GM21367 (cell line): ENCODE data around the gene PITPNB.

Source experiments
- ATAC-seq: cut with Tn5 transposase; IDR thresholded peaks from one replicate; pipeline ENCODE4 v1.9.1; 2021; ENCODE audit not compliant: unreplicated experiment

PITPNB gene

GRCh38 chr22:27834364-27835185 is 84.5 kb downstream of the PITPNB start:
- ATAC-seq = no peak

GRCh38 chr22:27833803-27834202 is 85.3 kb downstream of the PITPNB start:
- no peak for ATAC-seq

GRCh38 chr22:27832606-27833005 is 86.5 kb downstream of the PITPNB start:
- ATAC-seq = no peak

DNA sequence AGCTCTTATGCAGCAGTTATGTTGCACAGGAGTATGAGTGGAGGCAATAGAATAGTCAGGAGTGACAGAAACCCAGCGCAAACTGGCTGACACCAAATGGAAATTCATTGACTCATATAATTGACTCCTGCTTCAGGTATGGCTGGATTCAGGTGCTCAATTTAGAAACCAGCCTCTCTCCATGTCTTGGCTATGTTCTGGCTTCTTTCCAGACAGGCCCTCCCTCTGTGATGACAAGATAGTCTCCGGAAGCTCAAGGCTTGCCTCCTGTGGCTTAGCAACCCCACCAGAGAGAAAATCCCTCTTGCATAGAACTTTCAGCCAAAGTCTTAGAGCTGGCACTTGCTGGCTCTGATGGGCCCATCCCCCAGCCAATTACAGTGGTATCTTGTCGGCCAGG is 89.4 kb downstream of the PITPNB start:
- no peak for ATAC-seq

GRCh38 chr22:27827604-27828587 is 91.2 kb downstream of the PITPNB start:
- no peak for ATAC-seq

GRCh38 chr22:27825174-27825573 is 93.9 kb downstream of the PITPNB start:
- no peak for ATAC-seq

DNA sequence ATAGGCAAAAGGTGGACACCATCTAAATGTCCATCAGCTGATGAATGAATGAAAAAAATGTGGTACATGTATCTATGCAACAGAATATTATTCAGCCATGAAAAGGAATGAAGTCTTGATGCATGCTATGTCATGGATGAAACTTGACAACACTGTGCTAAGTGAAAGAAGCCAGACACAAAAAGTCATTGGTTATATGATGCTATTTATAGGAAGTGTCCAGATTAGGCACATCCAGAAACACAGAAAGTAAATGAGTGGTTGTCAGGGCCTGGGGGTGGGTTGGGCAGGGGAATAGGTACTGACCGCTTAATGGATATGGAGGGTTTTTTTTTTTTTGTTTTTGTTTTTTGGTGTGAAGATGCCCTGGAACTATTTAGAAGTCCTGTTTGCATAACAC is 95.8 kb downstream of the PITPNB start:
- no peak for ATAC-seq

DNA sequence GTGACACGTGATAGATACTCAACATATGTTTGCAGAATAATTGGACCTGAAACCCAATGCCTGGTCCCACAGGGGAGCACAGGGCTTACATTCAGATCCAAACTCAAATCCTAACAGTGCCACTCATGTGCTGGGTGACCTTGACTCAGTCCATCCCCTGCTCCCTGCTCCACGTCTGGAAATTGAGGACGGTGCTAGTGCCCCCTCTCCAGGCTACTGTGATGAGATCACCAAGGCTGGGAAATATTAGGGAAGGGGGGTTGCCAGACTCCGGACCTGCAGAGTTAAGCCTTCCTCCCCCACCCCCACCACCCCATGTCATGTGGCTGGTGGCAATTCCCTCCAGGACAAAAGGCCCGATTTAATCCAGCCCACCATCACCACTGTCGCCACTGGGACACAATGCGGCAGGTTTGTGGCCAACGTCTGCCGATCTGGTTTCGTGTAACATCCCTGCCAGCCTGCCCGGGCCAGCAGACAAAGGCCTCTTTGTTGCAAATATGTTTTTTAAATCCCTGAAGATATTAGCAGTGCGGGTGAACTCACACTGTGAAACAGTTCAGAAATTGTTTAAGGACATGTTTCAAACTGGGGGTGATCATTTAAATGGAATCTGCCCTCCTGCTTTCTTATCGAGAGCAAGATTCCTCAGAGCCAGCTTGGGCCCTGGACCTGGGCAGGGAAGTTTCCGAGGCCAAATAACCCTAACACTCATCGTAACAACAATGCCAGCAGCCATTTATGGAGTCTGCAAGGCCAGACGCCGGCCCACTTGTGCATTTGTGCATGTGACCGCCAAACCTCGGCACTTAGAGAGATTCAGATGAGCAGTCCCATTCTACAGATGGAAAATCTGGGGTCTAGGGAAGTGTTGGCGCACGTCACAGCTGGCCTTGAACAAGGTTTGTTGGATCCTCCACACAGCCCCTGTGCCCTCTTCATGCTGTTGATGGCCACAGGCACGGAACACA is 97.9 kb downstream of the PITPNB start:
- no peak for ATAC-seq

DNA sequence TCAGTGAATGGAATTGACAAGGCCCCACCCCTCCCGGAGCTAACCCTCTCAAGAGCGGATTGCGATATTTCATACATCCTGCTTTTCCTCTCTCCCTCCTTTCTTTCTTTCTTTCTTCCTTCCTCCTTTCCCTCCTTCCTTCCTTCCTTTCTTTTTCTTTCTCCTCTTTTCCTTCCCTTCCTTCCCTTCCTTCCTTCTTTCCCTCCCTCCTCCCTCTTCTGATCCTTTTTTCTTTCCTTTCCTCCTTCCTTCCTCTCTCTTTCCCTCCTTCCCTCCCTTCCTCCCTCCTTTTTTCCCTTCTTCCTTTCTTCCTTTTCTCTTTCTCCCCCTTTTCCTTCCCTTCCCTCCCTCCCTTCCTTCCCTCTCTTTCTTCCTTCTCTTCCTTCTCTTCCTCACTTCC is 102.5 kb downstream of the PITPNB start:
- no peak for ATAC-seq

GRCh38 chr22:27815826-27816530 is 103.1 kb downstream of the PITPNB start:
- ATAC-seq = no peak

GRCh38 chr22:27814993-27815392 is 104.1 kb downstream of the PITPNB start:
- ATAC-seq = no peak

DNA sequence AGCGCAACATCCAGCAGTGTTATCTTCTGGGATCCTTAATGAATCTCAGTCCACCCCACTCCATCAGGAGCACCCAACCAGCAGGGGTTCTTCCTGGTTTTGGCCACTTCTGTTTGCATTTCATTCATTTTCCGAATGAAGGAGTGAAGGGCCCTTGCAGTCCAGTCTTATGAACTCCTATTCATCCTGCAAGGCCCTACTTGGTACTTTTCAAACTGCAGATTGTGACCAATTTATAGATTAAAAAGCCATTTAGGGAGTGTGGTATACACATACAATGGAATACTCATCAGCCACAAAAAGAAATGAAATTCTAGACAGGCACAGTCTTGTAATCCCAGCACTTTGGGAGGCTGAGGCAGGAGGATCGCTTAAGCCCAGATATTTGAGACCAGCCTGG is 107.3 kb downstream of the PITPNB start:
- ATAC-seq = no peak

DNA sequence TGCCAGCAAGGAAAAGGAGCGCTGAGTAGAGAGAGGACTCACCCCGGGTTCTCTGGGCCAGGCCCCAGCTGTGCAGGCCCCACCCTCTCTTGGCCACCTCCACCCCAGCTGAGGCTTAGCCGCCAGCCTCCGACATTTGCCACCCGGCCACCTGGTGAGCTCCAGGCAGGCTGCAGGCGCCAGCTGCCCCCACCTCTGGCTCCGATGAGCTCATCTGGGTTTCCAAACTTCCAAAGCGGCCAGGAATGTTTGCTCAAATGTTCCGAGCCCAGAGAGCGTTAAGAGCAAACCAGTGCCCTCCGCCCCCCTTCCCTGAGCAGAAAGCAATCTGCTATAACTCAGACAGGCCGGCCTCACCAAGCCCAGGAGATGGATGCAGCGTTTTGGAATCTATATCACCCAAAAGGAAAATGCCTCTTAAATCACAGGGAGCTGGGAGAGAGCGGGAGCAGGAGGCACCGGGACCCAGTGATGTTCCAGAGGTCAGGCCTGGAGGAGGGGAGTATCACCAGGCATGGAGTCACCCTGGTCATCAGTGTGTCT is 108.4 kb downstream of the PITPNB start:
- no peak for ATAC-seq

DNA sequence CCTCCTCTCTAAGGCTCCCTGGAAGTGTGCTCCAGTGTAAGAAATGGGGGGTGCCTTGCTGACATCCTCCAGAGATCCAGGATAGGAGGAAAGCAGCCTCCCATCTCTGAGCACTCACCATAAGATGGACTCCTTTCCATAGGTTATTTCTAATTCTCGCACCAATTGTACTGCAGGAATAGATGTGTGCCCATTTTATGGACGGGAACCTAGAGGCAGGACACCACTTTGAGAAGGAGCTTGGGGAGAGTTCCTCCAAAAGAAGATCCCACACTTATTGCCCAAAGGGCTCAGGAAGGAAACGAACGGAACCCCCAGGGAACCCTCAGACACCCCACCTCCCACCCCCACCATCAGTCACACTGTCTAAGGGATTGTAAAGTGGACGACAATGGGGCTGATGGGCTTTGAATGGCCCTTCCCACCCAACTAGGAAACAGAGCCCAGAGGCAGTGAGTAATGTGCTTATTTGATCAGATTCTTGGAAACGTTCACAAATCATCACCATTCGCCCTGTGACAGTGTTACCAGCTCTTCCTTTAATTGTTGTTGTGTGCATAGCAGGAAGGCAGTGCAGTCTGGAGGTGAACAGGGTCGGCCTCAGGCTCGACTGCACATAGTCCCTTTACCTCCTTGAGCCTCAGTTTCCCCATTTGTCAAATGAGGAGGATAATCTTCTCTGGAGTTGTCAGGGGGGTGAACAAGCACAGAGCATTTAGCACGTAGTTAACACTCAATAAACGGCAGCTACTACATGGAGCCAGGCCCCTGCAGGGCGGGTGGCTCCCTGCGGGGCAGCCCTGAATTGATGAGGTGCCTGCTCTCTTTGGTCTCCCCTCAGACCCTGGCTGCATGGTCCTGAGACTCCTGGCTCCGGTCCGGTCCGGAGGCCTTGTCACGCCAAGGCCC is 109.1 kb downstream of the PITPNB start:
- ATAC-seq = no peak

DNA sequence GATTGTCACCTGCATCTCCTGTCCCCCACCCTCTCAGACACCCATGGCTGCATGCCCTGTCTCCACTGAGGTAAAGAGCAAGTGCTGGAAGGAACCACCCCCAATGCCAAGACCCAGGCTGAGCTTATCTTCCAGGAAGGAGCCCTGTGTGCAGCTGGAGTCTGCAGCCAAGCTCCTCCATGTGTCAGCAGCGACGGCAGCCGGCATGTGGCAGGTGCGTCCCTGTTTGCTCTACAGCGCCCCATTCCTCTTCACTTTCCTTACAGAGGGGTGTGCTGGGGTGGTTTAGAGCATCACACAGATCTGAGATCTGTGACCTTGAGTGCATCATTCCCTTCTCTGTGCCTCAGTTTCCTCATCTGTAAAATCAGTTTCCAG is 109.8 kb downstream of the PITPNB start:
- ATAC-seq = no peak

DNA sequence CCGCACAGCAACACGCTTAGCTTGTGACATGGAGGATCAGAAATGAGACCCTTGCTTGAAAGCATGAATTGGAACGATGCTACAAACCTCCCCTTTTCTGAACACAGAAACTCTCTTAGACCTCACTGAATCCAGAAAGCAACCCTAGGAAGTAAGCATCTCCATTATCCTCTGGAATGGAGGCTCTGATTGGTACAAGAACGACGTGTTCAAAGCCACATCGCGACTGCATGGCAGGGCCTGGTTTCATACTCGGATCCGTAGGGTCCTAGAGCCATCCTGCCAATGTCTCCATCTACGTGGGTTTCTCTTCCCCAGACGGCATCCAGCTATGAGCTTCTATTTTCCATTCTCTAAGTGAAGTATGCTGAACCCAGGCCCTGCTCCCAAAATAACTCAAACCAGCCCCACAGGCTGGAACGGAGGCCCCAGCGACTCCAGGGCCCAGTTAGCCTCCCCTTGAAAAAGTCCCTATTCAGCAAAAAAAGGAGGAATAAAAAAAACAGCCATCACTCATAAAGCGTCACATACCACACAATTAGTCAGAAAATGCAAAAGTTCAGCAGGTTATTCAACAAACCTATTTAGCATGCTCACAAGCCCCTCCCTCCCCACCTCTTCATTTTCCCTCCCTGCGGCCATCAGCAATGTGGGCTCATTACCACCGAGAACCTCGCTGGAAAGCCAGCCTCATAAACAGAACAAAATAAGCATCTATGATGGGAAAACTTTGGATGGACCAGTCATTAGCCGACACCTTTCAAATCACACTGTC is 110.4 kb downstream of the PITPNB start:
- no peak for ATAC-seq

DNA sequence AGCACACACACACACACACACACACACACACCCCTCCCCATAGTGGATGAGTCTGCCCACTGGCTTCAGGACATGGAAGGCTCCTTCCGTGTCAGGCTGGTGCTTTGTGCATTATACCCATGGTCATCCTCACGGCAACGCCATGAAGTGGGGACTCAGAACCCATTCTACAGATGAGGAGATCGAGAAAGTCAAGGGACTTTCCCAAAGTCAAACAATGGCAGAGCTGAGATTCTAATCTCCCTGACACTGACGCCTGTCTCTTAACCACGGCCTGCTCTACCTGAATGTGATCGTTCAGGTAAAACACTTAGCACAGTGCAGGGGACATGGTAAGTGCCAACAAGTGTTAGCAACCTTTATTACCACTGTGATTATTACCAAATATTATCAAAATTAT is 113.2 kb downstream of the PITPNB start:
- ATAC-seq = no peak
